OCI-LY1 (cell line): ENCODE data around the gene ARHGAP24.

Source experiments
- H2AFZ ChIP-seq: fragments of 200-600 bp; sonication (generic), shearing (Covaris generic); 2 replicates; pipeline ENCODE4 v1.6.0; 2014; ENCODE audit warnings: antibody characterized with exemption, mild to moderate bottlenecking, low read length
- H3F3A ChIP-seq: fragments of 200-600 bp; sonication (generic), shearing (Covaris generic); 2 replicates; pipeline ENCODE4 v1.6.0; 2014; ENCODE audit warnings: mild to moderate bottlenecking, antibody characterized with exemption, low read length, moderate library complexity; ENCODE audit not compliant: insufficient read depth
- H3K27ac ChIP-seq: fragments of 200-600 bp; sonication (generic); 2 replicates; pipeline ENCODE4 v1.5.1; 2014; ENCODE audit warnings: low read length, mixed run types, mild to moderate bottlenecking, low read depth; ENCODE audit not compliant: poor library complexity, severe bottlenecking
- H3K27me3 ChIP-seq: fragments of 200-600 bp; sonication (generic); 2 replicates; pipeline ENCODE4 v1.6.0; 2014; ENCODE audit warnings: antibody characterized with exemption, mild to moderate bottlenecking, low read length, moderate library complexity; ENCODE audit not compliant: insufficient read depth
- H3K36me3 ChIP-seq: fragments of 200-600 bp; sonication (generic); 2 replicates; pipeline ENCODE4 v1.6.1; 2014; ENCODE audit warnings: mild to moderate bottlenecking, antibody characterized with exemption, low read length, moderate library complexity, mixed read lengths; ENCODE audit not compliant: insufficient read depth
- H3K4me1 ChIP-seq: fragments of 200-600 bp; sonication (generic); 2 replicates; pipeline ENCODE4 v1.5.1; 2014; ENCODE audit warnings: mild to moderate bottlenecking, low read length, moderate library complexity; ENCODE audit not compliant: insufficient read depth, severe bottlenecking
- H3K4me2 ChIP-seq: fragments of 200-600 bp; sonication (generic), shearing (Covaris generic); 2 replicates; pipeline ENCODE4 v1.6.1; 2014; ENCODE audit warnings: low read length
- H3K4me3 ChIP-seq: fragments of 200-600 bp; sonication (generic); 2 replicates; pipeline ENCODE4 v1.5.1; 2014; ENCODE audit warnings: low read length, low read depth, mild to moderate bottlenecking, mixed read lengths; ENCODE audit not compliant: poor library complexity, severe bottlenecking
- H3K79me2 ChIP-seq: fragments of 200-600 bp; shearing (Covaris generic); 2 replicates; pipeline ENCODE4 v1.6.1; 2016; ENCODE audit warnings: mixed run types, low read length, mixed read lengths; ENCODE audit not compliant: insufficient read depth
- H3K9ac ChIP-seq: fragments of 200-600 bp; sonication (generic), shearing (Covaris generic); 2 replicates; pipeline ENCODE4 v1.6.1; 2014; ENCODE audit warnings: mild to moderate bottlenecking, low read length, mixed read lengths
- H3K9me2 ChIP-seq: fragments of 200-600 bp; sonication (generic), shearing (Covaris generic); 2 replicates; pipeline ENCODE4 v1.6.1; 2014; ENCODE audit warnings: low read depth, mild to moderate bottlenecking, low read length, mixed read lengths
- H3K9me3 ChIP-seq: fragments of 200-600 bp; shearing (Covaris generic); 2 replicates; pipeline ENCODE4 v1.6.1; 2014; ENCODE audit warnings: low read length, mixed read lengths
- H4K20me1 ChIP-seq: fragments of 200-600 bp; sonication (generic), shearing (Covaris generic); 2 replicates; pipeline ENCODE4 v1.6.0; 2016; ENCODE audit warnings: mild to moderate bottlenecking, low read length; ENCODE audit not compliant: insufficient read depth
- EZH2 ChIP-seq: fragments of 200-600 bp; sonication (generic), shearing (Covaris generic); IDR thresholded peaks from 2 replicates; pipeline ENCODE4 v1.8.0; 2017; ENCODE audit warnings: borderline replicate concordance, mixed run types, mild to moderate bottlenecking, antibody characterized with exemption, low read length, moderate library complexity, mixed read lengths
- TF ChIP-seq, protein P1 (sequence below): fragments of 200-600 bp; sonication (generic), shearing (Covaris generic); IDR thresholded peaks from 2 replicates; pipeline ENCODE4 v1.5.1; 2017; ENCODE audit warnings: mild to moderate bottlenecking, antibody characterized with exemption, low read length, moderate library complexity, mixed read lengths

The ARHGAP24 gene

DNA sequence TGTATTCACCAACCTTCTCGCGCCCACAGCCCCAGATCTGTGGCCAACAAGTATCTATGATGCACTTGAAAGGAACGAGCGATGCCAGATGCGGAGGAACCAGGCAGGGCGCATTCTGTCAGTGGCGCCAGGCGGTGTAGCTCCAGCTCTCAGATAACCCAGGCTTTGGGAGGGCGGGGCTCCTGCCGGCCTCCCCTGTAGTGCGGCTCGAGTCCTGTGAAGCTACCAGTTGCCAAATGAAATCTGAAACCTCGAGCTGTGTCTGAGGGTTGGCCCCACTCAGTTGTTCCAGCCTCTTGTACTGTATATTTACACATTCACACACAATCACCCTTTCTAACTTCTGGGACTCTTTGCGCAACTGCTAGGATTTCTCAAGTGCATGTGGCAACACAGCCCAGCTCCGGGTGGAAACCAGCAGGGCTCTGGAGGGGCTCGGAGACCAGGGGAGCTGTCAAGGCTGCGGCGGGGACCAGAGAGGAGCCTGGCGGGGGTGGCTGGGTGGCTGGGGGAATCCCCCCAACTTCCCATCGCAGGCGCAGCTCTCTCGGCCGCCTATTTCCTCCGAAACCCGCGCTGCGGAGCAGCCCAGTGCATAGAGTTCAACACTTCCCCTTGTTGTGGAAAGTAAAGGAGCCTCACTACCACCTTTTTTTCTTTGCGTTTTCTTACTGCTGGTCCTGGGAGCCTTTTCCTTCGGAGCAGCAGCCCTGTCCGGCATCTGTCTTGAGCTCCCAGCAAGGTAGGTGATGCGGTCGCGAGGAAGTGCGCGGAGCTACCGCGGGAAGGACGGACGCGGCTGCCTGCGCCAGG, at the start of gene ARHGAP24:
ARHGAP24 (plus strand) TSS at position 333 of the 813 bp plus-strand sequence.
- 0 out of 2 replicates have a peak, but pooled peaks cover 5% of the 10 kb centered on the region for H3F3A ChIP-seq
- H3K9me2 ChIP-seq: no peaks in the 10 kb centered on the region
- H3K36me3 ChIP-seq: peaks cover 13% of the 10 kb centered on the region
- H3K4me1 ChIP-seq: peaks cover 46% of the 10 kb centered on the region
- no peak within 1 kb of the TSS for H2AFZ ChIP-seq
- no peaks in the 10 kb centered on the region for H3K9me3 ChIP-seq
- peak within 1 kb of the TSS; percentile 96 for H3K9ac ChIP-seq
- H3K4me2 ChIP-seq: peak within 1 kb of the TSS; percentile 85
- peak within 1 kb of the TSS; percentile 87 for H3K4me3 ChIP-seq
- no peaks in the 10 kb centered on the region for H4K20me1 ChIP-seq
- TF ChIP-seq, protein P1, sequence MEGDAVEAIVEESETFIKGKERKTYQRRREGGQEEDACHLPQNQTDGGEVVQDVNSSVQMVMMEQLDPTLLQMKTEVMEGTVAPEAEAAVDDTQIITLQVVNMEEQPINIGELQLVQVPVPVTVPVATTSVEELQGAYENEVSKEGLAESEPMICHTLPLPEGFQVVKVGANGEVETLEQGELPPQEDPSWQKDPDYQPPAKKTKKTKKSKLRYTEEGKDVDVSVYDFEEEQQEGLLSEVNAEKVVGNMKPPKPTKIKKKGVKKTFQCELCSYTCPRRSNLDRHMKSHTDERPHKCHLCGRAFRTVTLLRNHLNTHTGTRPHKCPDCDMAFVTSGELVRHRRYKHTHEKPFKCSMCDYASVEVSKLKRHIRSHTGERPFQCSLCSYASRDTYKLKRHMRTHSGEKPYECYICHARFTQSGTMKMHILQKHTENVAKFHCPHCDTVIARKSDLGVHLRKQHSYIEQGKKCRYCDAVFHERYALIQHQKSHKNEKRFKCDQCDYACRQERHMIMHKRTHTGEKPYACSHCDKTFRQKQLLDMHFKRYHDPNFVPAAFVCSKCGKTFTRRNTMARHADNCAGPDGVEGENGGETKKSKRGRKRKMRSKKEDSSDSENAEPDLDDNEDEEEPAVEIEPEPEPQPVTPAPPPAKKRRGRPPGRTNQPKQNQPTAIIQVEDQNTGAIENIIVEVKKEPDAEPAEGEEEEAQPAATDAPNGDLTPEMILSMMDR: no peak
- no peak for TF ChIP-seq EZH2
- peaks cover 44% of the 10 kb centered on the region for H3K79me2 ChIP-seq
- peak within 1 kb of the TSS; percentile 98 for H3K27ac ChIP-seq
- no peaks in the 10 kb centered on the region for H3K27me3 ChIP-seq

DNA sequence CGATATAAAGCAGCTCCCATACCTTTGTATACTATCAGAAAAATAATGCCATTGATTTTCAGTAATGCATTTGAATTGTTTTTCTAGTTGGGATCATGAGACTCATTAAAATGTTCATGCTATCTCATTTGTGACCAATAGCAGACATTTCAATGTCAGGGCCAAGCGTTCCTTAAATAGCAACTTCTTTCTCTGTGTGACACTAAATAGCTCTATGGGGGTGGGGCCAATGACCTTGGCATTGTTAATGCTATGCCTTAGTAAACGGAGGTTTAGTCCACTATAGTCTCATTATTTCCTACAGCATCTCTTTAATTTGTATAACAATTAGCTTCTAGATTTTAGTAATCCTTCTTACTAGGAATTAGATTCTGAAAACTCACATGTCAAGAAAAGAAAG, 48.6 kb upstream of the ARHGAP24 start:
- Histone ChIP-seq H2AFZ (no peak overlapping the region), H3K9me2 (no peaks in the 10 kb centered on the region), H3K4me1 (peaks cover 51% of the 10 kb centered on the region), H3K9me3 (no peaks in the 10 kb centered on the region), H3K4me3 (no peak overlapping the region), H4K20me1 (no peaks in the 10 kb centered on the region), H3K27me3 (no peaks in the 10 kb centered on the region), H3K27ac (no peak overlapping the region), H3F3A (no peaks in the 10 kb centered on the region), H3K9ac (no peak overlapping the region), H3K36me3 (no peaks in the 10 kb centered on the region), H3K4me2 (no peak overlapping the region), H3K79me2 (no peaks in the 10 kb centered on the region)
- TF ChIP-seq, protein P1: no peak
- no peak for TF ChIP-seq EZH2

DNA sequence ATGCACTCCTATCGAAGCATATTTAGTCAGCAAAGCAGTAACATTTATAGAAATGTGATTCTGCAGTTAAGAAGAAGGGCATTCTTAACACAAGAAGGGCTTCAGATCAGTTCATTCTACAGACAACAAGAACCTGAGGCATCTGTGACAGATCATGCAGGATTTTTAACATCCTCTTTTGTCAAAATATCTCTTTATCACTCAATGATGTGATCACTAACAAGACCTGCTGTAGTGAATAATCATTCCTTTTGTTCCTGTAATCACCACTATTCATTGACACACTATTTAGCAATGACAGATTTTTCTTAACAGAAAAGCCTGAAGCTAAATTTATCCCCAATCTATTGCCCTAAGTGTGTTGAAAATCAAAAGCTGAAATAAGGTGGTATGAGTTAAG, 47.8 kb upstream of the ARHGAP24 start:
- Histone ChIP-seq H2AFZ (no peak overlapping the region), H3K27ac (no peak overlapping the region), H3K9ac (no peak overlapping the region), H3K9me2 (no peaks in the 10 kb centered on the region), H3F3A (no peaks in the 10 kb centered on the region), H3K4me2 (no peak overlapping the region), H3K79me2 (no peaks in the 10 kb centered on the region), H3K27me3 (no peaks in the 10 kb centered on the region), H4K20me1 (no peaks in the 10 kb centered on the region), H3K9me3 (no peaks in the 10 kb centered on the region), H3K4me3 (no peak overlapping the region), H3K4me1 (peaks cover 44% of the 10 kb centered on the region), H3K36me3 (no peaks in the 10 kb centered on the region)
- TF ChIP-seq, protein P1: no peak
- TF ChIP-seq EZH2: no peak
